Inferior parietal cortex (tissue), 1 donor: ENCODE results near the gene MRPL51.

ENCODE experiments used
- DNase-seq: peaks from one replicate; pipeline ENCODE4 v3.0.0-alpha.2; 2016; ENCODE audit errors: extremely low spot score

Gene MRPL51

GRCh38 chr12:6461401-6462233, 31.4 kb downstream of the MRPL51 start:
- no peak for DNase-seq

DNA sequence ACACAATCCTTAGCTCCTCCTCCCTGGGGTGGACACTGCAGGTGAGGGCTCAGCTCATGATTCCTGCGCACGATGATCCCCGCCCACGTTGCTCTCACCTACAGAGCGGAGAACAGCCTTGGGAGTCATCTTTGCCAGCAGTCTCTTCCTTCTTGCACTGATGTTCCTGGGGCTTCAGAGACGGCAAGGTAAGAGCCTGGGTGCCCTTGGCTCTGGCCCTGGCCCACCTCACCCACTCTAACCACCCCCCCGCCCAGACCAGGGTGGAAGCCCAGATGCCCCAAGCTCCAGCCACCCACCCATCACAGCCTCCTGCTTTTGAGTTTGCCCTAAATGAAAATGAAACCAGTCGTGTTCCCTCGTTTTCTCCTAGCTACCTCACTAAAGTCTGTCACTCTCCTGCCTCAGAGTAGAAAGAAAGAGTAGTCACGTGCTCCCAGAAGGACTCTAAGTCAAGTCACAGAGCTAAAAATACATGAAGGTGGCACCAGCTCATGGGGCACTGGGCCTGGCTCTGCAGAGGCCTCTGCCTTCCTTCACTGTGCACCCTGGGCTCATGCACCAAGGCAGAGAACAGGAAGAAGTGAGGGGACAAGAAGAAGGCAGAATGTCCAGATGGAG, 32.2 kb downstream of the MRPL51 start:
- no peak for DNase-seq

- no peak for DNase-seq
Measured at GRCh38 chr12:6459004-6459337, 34.1 kb downstream of the MRPL51 start.

- DNase-seq, result no peak
Measured at GRCh38 chr12:6458281-6459003, 34.6 kb downstream of the MRPL51 start.

DNA sequence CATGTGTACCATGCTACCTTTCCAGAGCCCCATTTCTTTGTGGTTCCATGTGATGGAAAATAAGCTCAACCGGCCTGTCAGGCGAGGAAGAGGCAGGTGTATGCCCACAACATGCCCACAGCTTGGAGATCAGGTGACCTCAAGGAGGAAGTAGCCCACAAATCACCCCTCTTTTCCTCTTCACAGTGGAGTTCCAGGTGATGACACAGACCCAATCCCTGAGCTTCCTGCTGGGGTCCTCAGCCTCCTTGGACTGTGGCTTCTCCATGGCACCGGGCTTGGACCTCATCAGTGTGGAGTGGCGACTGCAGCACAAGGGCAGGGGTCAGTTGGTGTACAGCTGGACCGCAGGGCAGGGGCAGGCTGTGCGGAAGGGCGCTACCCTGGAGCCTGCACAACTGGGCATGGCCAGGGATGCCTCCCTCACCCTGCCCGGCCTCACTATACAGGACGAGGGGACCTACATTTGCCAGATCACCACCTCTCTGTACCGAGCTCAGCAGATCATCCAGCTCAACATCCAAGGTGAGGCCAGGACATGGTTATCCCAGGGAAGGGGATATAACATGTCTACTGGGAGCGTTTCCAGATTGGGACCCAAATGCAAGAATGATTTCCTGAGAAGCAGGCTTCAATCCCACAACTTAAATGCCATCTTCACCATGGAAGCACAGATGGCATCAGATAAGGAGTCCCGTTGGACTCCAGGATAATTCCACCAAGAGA, 35.7 kb downstream of the MRPL51 start:
- DNase-seq, result no peak

- no peak for DNase-seq
Measured at GRCh38 chr12:6452944-6453630, 40.0 kb downstream of the MRPL51 start.

- DNase-seq, result no peak
Measured at GRCh38 chr12:6452245-6452943, 40.7 kb downstream of the MRPL51 start.

GRCh38 chr12:6451348-6452244, 41.5 kb downstream of the MRPL51 start, which contains the start of gene TAPBPL:
Gene TAPBPL (plus strand): TSS chr12:6452042. CDS start chr12:6452249, 207 bp downstream.
- peak; percentile 88 for DNase-seq

- DNase-seq, result no peak
Measured at GRCh38 chr12:6450869-6451347, 42.2 kb downstream of the MRPL51 start.

DNA sequence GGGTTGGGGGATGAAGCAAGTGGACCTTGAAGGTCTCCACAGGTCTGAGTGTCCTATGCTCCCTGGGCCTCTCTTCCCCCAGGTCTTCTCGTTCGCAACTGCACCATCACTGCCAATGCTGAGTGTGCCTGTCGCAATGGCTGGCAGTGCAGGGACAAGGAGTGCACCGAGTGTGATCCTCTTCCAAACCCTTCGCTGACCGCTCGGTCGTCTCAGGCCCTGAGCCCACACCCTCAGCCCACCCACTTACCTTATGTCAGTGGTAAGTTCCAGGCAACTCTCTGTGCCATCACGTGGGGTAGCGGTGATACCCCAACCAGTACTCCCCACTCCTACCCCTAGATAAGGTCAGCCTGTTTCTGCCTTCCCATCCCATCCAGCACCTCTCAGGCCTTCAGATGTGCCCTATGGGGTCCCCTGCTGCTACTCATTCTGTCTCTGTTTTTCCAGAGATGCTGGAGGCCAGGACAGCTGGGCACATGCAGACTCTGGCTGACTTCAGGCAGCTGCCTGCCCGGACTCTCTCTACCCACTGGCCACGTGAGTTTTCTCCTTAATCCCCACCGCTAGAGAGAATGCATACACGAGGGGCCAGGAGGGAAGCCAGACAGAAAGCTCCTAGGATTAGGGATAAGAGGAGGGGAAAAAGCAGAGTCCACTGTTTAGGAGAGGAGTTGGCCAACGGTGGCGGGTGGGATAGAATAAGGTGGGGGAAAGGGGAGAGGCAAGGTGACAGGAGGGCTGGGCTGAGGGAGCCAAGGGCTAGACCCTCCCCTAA, 42.8 kb downstream of the MRPL51 start:
- no peak for DNase-seq

DNA sequence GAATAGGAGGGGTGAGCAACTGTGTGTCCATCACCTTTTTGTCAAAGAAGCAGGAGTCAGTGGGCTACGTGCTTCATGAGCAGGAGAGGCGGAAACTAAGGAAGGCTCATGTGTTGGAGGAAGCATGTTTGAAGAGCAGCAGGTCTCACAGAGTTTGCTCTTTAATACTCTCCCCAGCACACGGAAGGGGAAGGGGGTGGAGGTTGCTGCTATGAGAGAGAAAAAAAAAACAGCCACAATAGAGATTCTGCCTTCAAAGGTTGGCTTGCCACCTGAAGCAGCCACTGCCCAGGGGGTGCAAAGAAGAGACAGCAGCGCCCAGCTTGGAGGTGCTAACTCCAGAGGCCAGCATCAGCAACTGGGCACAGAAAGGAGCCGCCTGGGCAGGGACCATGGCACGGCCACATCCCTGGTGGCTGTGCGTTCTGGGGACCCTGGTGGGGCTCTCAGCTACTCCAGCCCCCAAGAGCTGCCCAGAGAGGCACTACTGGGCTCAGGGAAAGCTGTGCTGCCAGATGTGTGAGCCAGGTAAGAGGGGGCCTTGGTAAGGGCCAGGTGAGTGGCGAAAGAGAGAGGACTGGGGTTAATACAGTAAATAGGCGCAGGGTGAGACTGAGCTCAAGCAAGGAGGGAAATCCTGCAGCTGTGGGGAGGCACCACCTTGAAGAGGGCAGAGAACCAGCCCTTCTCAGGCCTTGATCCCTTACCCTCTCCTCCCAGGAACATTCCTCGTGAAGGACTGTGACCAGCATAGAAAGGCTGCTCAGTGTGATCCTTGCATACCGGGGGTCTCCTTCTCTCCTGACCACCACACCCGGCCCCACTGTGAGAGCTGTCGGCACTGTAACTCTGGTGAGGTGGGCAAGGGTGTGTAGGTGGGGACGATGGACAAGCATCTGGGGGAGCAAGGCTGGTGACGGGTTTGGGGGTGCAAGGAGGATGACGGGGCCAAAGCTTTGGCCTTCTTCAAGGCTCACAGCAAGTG, 48.1 kb downstream of the MRPL51 start, which contains the start of gene CD27:
Gene CD27, plus strand, starts transcription at position 252 of the 985 bp plus-strand sequence. Its CDS starts 141 bp downstream, at position 393.
- DNase-seq, result no peak

- no peak for DNase-seq
Measured at GRCh38 chr12:6444031-6444430, 49.0 kb downstream of the MRPL51 start.

GRCh38 chr12:6443361-6443983, 49.6 kb downstream of the MRPL51 start:
- DNase-seq, result no peak

DNA sequence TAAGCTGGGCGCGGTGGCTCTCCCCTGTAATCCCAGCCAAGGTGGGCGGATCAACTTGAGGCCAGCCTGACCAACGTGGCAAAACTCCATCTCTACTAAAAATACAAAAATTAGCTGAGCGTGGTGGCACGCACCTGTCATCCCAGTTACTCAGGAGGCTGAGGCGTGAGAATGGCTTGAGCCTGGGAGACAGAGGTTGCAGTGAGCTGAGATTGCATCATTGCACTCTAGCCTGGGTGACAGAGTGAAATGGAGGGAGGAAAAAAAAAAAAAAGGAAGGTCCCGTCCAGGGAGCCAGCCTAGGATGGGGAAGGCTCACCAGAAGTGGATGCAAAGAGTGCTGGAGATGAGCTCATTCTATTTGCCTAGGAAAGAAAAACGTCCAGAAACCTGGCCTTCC, 50.2 kb downstream of the MRPL51 start:
- no peak for DNase-seq
